Neural crest cell (in vitro differentiated cells): ENCODE measurements around the gene PPP1R11. TPM values are rescaled to one million over a fixed set of nuclear protein-coding genes. Genes with fewer than 3 reads are reported as not detected.

Source experiments
- DNase-seq: peaks from one replicate; pipeline ENCODE4 v3.0.0; 2021; ENCODE audit warnings: low read depth, mixed read lengths, low spot score
- H3K27ac Mint-ChIP-seq: one replicate; pipeline ENCODE4 v1.8.0; 2021; ENCODE audit warnings: mild to moderate bottlenecking, mixed read lengths; ENCODE audit not compliant: unreplicated experiment
- H3K27me3 Mint-ChIP-seq: 2 replicates; pipeline ENCODE4 v1.8.0; 2021; ENCODE audit warnings: low read depth, mild to moderate bottlenecking, mixed read lengths
- H3K36me3 Mint-ChIP-seq: 2 replicates; pipeline ENCODE4 v1.8.0; 2021; ENCODE audit warnings: low read depth, mild to moderate bottlenecking, mixed read lengths
- H3K4me1 Mint-ChIP-seq: 2 replicates; pipeline ENCODE4 v1.8.0; 2021; ENCODE audit warnings: mixed read lengths
- H3K4me3 Mint-ChIP-seq: one replicate; pipeline ENCODE4 v1.8.0; 2021; ENCODE audit warnings: mild to moderate bottlenecking, mixed read lengths
- H3K9me3 Mint-ChIP-seq: 2 replicates; pipeline ENCODE4 v1.8.0; 2021; ENCODE audit warnings: mixed read lengths
- CTCF ChIP-seq: fragments of 200-600 bp; sonication (generic); conservative IDR thresholded peaks from 2 replicates; pipeline ENCODE4 v1.5.0; 2021; ENCODE audit warnings: antibody characterized with exemption, mild to moderate bottlenecking
- total RNA-seq: library from RNA; stranded (reverse); gene quantifications from 2 replicates; pipeline ENCODE4 v1.2.1, GENCODE V29; 2021

The PPP1R11 gene
- total RNA-seq, 1 donor from 2014 or later = 35.6 TPM

DNA sequence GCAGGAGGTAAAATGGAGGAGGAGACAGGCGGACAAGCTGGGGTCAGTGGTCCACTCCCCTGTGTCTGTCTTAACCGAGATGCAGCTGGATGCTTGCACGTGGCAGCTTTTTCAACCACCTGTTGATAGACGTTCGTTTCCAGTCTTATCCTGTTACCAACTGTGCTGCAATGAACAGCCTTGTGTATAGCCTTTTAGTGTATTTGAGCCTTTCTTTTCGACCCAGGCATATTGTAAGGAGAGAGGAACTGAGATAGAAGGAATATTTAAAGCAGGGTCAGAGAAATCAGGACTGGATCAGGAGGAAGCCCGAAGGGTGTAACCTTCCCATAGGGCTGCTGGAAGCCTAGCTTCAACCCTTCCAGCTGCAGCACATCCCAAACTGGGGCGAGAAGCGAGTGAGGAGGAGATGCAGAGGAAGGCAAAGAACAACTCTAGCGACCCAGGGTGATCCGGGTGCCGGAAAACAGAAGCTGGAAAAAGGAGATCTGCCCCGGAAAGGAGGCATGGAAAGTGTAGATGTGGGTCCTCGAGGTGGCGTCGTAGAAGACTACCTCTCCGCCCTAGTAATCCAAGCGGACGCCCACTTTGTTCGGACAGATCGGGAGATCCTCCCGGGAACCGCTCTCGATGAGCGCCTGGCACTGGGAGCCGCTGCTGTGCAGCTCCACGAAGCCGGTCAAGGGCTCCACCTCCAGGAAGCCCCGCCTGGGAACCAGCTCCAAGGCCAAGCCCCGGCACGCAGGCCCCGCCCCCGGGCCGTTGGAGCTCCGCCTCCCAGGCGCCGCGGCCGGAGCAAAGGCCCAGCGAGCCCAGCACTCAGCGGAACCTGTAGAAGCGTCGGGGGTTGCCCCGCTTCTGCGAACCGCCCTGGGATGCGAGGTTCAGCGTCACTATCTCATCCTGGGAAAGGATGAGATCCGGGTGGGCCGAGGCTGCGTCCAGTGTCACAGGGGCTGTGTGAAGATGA, 34.7 kb downstream of the PPP1R11 start:
- Mint-ChIP-seq H3K4me3 (peak overlapping the region; percentile 84), H3K27me3 (peaks cover 97% of the 10 kb centered on the region)

DNA sequence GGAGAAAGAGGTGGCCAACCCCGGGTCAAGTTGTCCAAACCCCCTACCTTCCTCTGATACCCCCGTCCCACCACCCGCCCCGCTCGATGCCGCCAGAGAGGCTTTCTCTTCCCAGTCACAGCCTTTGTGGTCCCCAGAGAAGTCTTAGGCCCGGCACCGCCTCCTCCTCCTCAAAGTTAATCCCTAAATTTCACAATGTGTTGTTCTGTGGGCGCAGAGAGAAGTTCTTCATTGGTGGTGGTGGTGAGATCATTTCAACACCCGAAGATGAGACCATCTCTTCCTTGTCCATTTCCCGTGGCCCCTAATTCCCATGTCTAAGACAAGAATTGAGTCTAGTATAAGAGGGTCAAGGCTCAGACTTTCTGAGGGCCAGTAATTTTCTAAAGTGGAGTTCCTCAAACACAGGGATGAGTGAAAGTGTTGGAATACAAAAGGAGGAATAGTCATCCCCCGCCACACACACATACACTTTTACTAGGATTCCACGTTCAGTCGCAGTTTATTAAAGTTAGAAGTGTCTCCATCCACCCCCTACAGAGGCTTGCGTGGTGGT, 35.5 kb downstream of the PPP1R11 start:
- Mint-ChIP-seq H3K27ac (no peak overlapping the region), H3K4me3 (peak overlapping the region; percentile 88), H3K4me1 (peaks cover 34% of the 10 kb centered on the region), H3K27me3 (peaks cover 96% of the 10 kb centered on the region), H3K36me3 (no peaks in the 10 kb centered on the region), H3K9me3 (no peaks in the 10 kb centered on the region)
- no peak for DNase-seq
- TF ChIP-seq CTCF = no peak

More for the DNA sequence above, 34.7 kb downstream of the PPP1R11 start:
- peaks cover 34% of the 10 kb centered on the region for H3K4me1 Mint-ChIP-seq
- peak; percentile 77 for DNase-seq
- no peak for TF ChIP-seq CTCF
- no peaks in the 10 kb centered on the region for H3K36me3 Mint-ChIP-seq
- H3K27ac Mint-ChIP-seq = no peak overlapping the region
- H3K9me3 Mint-ChIP-seq = no peaks in the 10 kb centered on the region

- peak; percentile 78 for DNase-seq
- H3K4me1 Mint-ChIP-seq = peaks cover 34% of the 10 kb centered on the region
- peaks cover 96% of the 10 kb centered on the region for H3K27me3 Mint-ChIP-seq
- no peaks in the 10 kb centered on the region for H3K36me3 Mint-ChIP-seq
- TF ChIP-seq CTCF = peak; percentile 89
- peak overlapping the region; percentile 88 for H3K4me3 Mint-ChIP-seq
- no peaks in the 10 kb centered on the region for H3K9me3 Mint-ChIP-seq
- H3K27ac Mint-ChIP-seq = no peak overlapping the region
Observed at GRCh38 chr6:30102970-30103871, 36.2 kb downstream of the PPP1R11 start.

- peaks cover 34% of the 10 kb centered on the region for H3K4me1 Mint-ChIP-seq
- H3K27me3 Mint-ChIP-seq = peaks cover 96% of the 10 kb centered on the region
Observed at GRCh38 chr6:30103872-30104179, 36.8 kb downstream of the PPP1R11 start.

More at GRCh38 chr6:30103872-30104179, 36.8 kb downstream of the PPP1R11 start:
- no peak for TF ChIP-seq CTCF
- no peaks in the 10 kb centered on the region for H3K9me3 Mint-ChIP-seq
- peak overlapping the region; percentile 88 for H3K4me3 Mint-ChIP-seq
- H3K27ac Mint-ChIP-seq = no peak overlapping the region
- no peak for DNase-seq
- H3K36me3 Mint-ChIP-seq = no peaks in the 10 kb centered on the region
